ENCODE results near the gene APP.

Gene APP

GRCh38 chr21:25979845-25980616, 190.5 kb downstream of the APP start:
- no peak for DNase-seq (ENCODE audit: low read depth in 3 of 3)

GRCh38 chr21:25977068-25977611, 193.4 kb downstream of the APP start:
- DNase-seq (ENCODE audit: low read depth in 3 of 3): no peak

GRCh38 chr21:25974964-25975363, 195.6 kb downstream of the APP start:
- DNase-seq (ENCODE audit: low read depth in 3 of 3): no peak

GRCh38 chr21:25970254-25970930, 200.2 kb downstream of the APP start:
- DNase-seq (ENCODE audit: low read depth in 3 of 3): no peak

GRCh38 chr21:25967901-25968438, 202.6 kb downstream of the APP start:
- no peak for DNase-seq (ENCODE audit: low read depth in 3 of 3)

- no peak for DNase-seq (ENCODE audit: low read depth in 3 of 3)
Observed at GRCh38 chr21:25967181-25967900, 203.2 kb downstream of the APP start.

GRCh38 chr21:25965951-25966707, 204.4 kb downstream of the APP start:
- no peak for DNase-seq (ENCODE audit: low read depth in 3 of 3)

- no peak for DNase-seq (ENCODE audit: low read depth in 3 of 3)
Observed at GRCh38 chr21:25964926-25965325, 205.6 kb downstream of the APP start.

GRCh38 chr21:25964015-25964414, 206.6 kb downstream of the APP start:
- DNase-seq (ENCODE audit: low read depth in 3 of 3): no peak

- no peak for DNase-seq (ENCODE audit: low read depth in 3 of 3)
Observed at GRCh38 chr21:25963181-25963580, 207.4 kb downstream of the APP start.

GRCh38 chr21:25961042-25961441, 209.5 kb downstream of the APP start:
- DNase-seq (ENCODE audit: low read depth in 3 of 3): no peak

GRCh38 chr21:25960402-25960801, 210.2 kb downstream of the APP start:
- DNase-seq (ENCODE audit: low read depth in 3 of 3): no peak

- no peak for DNase-seq (ENCODE audit: low read depth in 3 of 3)
Observed at GRCh38 chr21:25959799-25960198, 210.8 kb downstream of the APP start.

- no peak for DNase-seq (ENCODE audit: low read depth in 3 of 3)
Observed at GRCh38 chr21:25956993-25957714, 213.4 kb downstream of the APP start.

- no peak for DNase-seq (ENCODE audit: low read depth in 3 of 3)
Observed at GRCh38 chr21:25955646-25956045, 214.9 kb downstream of the APP start.

- DNase-seq (ENCODE audit: low read depth in 3 of 3): no peak
Observed at GRCh38 chr21:25953659-25954058, 216.9 kb downstream of the APP start.

GRCh38 chr21:25953196-25953595, 217.4 kb downstream of the APP start:
- DNase-seq (ENCODE audit: low read depth in 3 of 3): no peak

GRCh38 chr21:25952306-25952705, 218.3 kb downstream of the APP start:
- DNase-seq (ENCODE audit: low read depth in 3 of 3): no peak

- DNase-seq (ENCODE audit: low read depth in 3 of 3): no peak
Observed at GRCh38 chr21:25949701-25950100, 220.9 kb downstream of the APP start.

- no peak for DNase-seq (ENCODE audit: low read depth in 3 of 3)
Observed at GRCh38 chr21:25944672-25945213, 225.8 kb downstream of the APP start.
